Activated T-cell treated with anti-CD3 and anti-CD28 coated beads, Interleukin-2, amount 50 U/mL, for 72 hours (primary cell): Measurements from ENCODE around the gene ERN1. TPM values are rescaled to one million over a fixed set of nuclear protein-coding genes. Genes with fewer than 3 reads are reported as not detected.

Experiments
- ATAC-seq, 2 donors: fragments of 150-1000 bp; cut with Tn5 transposase; replicated peaks in 1 of 2; 2 replicates each; pipeline ENCODE4 v1.10.0; 2021; ENCODE audit warnings: moderate library complexity in 2 of 2, mild to moderate bottlenecking in 1 of 2
- DNase-seq, 2 donors: peaks; one replicate each; pipeline ENCODE4 v3.0.0; 2021 to 2022; ENCODE audit warnings: mixed read lengths in 1 of 2
- H3K27ac Mint-ChIP-seq: one replicate; pipeline ENCODE4 v1.8.0; 2022; ENCODE audit warnings: mild to moderate bottlenecking, moderate library complexity, mixed read lengths
- H3K27me3 Mint-ChIP-seq: one replicate; pipeline ENCODE4 v1.8.0; 2022; ENCODE audit warnings: low read depth, mixed read lengths
- H3K36me3 Mint-ChIP-seq, 2 donors: one replicate each; pipeline ENCODE4 v1.8.0; 2022; ENCODE audit warnings: mixed read lengths in 2 of 2, mild to moderate bottlenecking in 1 of 2; ENCODE audit not compliant: insufficient read depth in 2 of 2
- H3K4me1 Mint-ChIP-seq: one replicate; pipeline ENCODE4 v1.8.0; 2022; ENCODE audit warnings: low read depth, mixed read lengths
- H3K4me3 Mint-ChIP-seq, 2 donors: one replicate each; pipeline ENCODE4 v1.8.0; 2022; ENCODE audit warnings: mild to moderate bottlenecking in 2 of 2, mixed read lengths in 2 of 2, moderate library complexity in 2 of 2
- H3K9me3 Mint-ChIP-seq, 2 donors: one replicate each; pipeline ENCODE4 v1.8.0; 2022; ENCODE audit warnings: mixed read lengths in 2 of 2
- total RNA-seq, 2 donors: library from RNA; stranded (reverse); gene quantifications; one replicate each; pipeline ENCODE4 v1.2.3, GENCODE V29; 2022

Gene ERN1
- total RNA-seq, 2 donors from 2014 or later: 58.1 to 98.3 TPM

GRCh38 chr17:63998721-63999679, 130.9 kb downstream of the ERN1 start:
- H3K27me3 Mint-ChIP-seq: no peaks in the 10 kb centered on the region
- H3K36me3 Mint-ChIP-seq: peaks cover 0 to 2% of the 10 kb centered on the region in 2 donors
- peaks cover 24% of the 10 kb centered on the region for H3K4me1 Mint-ChIP-seq
- ATAC-seq (peak; percentile 27 to 42), DNase-seq (peak; percentile 23 to 32)
- H3K27ac Mint-ChIP-seq: no peak overlapping the region
- H3K9me3 Mint-ChIP-seq: no peaks in the 10 kb centered on the region
- peak overlapping the region; percentile 82 to 95 for H3K4me3 Mint-ChIP-seq

- Mint-ChIP-seq H3K9me3 (no peaks in the 10 kb centered on the region), H3K4me3 (peak within 1 kb of the TSS; percentile 82 to 95), H3K36me3 (no peaks in the 10 kb centered on the region), H3K27me3 (no peaks in the 10 kb centered on the region), H3K4me1 (peaks cover 30% of the 10 kb centered on the region), H3K27ac (peak within 1 kb of the TSS; percentile 66)
- ATAC-seq: peak; percentile 84 to 86
- peak; percentile 70 to 79 for DNase-seq
Observed at GRCh38 chr17:63998050-63998720, 131.8 kb downstream of the ERN1 start, which contains the start of gene PRR29. TSS of gene PRR29 (plus strand) at chr17:63998351. CDS start at chr17:63998365, 14 bp downstream.

GRCh38 chr17:63997341-63998048, 132.4 kb downstream of the ERN1 start:
- H3K27ac Mint-ChIP-seq: peak overlapping the region; percentile 66
- peak overlapping the region; percentile 82 to 95 for H3K4me3 Mint-ChIP-seq
- no peak for ATAC-seq
- peaks cover 5% of the 10 kb centered on the region for H3K27me3 Mint-ChIP-seq
- no peaks in the 10 kb centered on the region for H3K9me3 Mint-ChIP-seq
- peaks cover 34% of the 10 kb centered on the region for H3K4me1 Mint-ChIP-seq
- DNase-seq: no peak
- H3K36me3 Mint-ChIP-seq: no peaks in the 10 kb centered on the region

GRCh38 chr17:63996430-63997182, 133.3 kb downstream of the ERN1 start:
- no peaks in the 10 kb centered on the region for H3K36me3 Mint-ChIP-seq
- ATAC-seq (no peak), DNase-seq (no peak)
- H3K4me1 Mint-ChIP-seq: peaks cover 39% of the 10 kb centered on the region
- H3K4me3 Mint-ChIP-seq: no peak overlapping the region
- H3K27ac Mint-ChIP-seq: no peak overlapping the region
- H3K27me3 Mint-ChIP-seq: peaks cover 6% of the 10 kb centered on the region
- no peaks in the 10 kb centered on the region for H3K9me3 Mint-ChIP-seq

GRCh38 chr17:63995626-63996025, 134.3 kb downstream of the ERN1 start:
- no peaks in the 10 kb centered on the region for H3K36me3 Mint-ChIP-seq
- ATAC-seq (no peak), DNase-seq (no peak)
- no peak overlapping the region for H3K27ac Mint-ChIP-seq
- no peak overlapping the region for H3K4me3 Mint-ChIP-seq
- H3K9me3 Mint-ChIP-seq: no peaks in the 10 kb centered on the region
- H3K27me3 Mint-ChIP-seq: peaks cover 6% of the 10 kb centered on the region
- peaks cover 42% of the 10 kb centered on the region for H3K4me1 Mint-ChIP-seq

- Mint-ChIP-seq H3K27me3 (peaks cover 6% of the 10 kb centered on the region), H3K36me3 (no peaks in the 10 kb centered on the region), H3K4me3 (no peak overlapping the region), H3K9me3 (no peaks in the 10 kb centered on the region), H3K27ac (no peak overlapping the region), H3K4me1 (peaks cover 38% of the 10 kb centered on the region)
- no peak for DNase-seq
- no peak for ATAC-seq
Observed at GRCh38 chr17:63993368-63993985, 136.5 kb downstream of the ERN1 start.

- Mint-ChIP-seq H3K36me3 (no peaks in the 10 kb centered on the region), H3K4me3 (peak overlapping the region in 1 of 2 donors; percentile 82), H3K4me1 (peaks cover 27% of the 10 kb centered on the region), H3K27ac (no peak overlapping the region), H3K27me3 (peaks cover 6% of the 10 kb centered on the region), H3K9me3 (no peaks in the 10 kb centered on the region)
- DNase-seq (no peak), ATAC-seq (no peak)
Observed at GRCh38 chr17:63991611-63992010, 138.3 kb downstream of the ERN1 start.

- Mint-ChIP-seq H3K36me3 (no peaks in the 10 kb centered on the region), H3K27ac (no peak overlapping the region), H3K4me1 (peaks cover 40% of the 10 kb centered on the region), H3K9me3 (no peaks in the 10 kb centered on the region), H3K4me3 (no peak overlapping the region), H3K27me3 (peaks cover 6% of the 10 kb centered on the region)
- DNase-seq: no peak
- ATAC-seq: no peak
Observed at GRCh38 chr17:63989622-63990345, 140.2 kb downstream of the ERN1 start.

Other genes starting within 250 kb of the ERN1 start
- not detected for gene GH2, start 248.2 kb downstream of the ERN1 start, total RNA-seq
- gene CSH1, start 233.6 kb downstream of the ERN1 start, total RNA-seq: not detected
- gene CSHL1, start 218.9 kb downstream of the ERN1 start, total RNA-seq: not detected
- gene GH1, start 211.3 kb downstream of the ERN1 start, total RNA-seq: not detected
- 10 to 100 TPM; 24.8 to 31.0 TPM for gene CD79B, start 197.8 kb downstream of the ERN1 start, total RNA-seq
- 1 to 10 TPM in 1 of 2 donors, under 1 TPM in 1; 0.93 to 1.0 TPM for gene SCN4A, start 157.2 kb downstream of the ERN1 start, total RNA-seq
- gene PRR29, start 131.8 kb downstream of the ERN1 start, total RNA-seq: 1 to 10 TPM in 1 of 2 donors, under 1 TPM in 1; 0.96 to 1.1 TPM
- gene ICAM2, start 109.5 kb downstream of the ERN1 start, total RNA-seq: 10 to 100 TPM; 49.9 to 55.7 TPM
- 10 to 100 TPM; 10.5 to 15.7 TPM for gene TEX2, start 133.1 kb upstream of the ERN1 start, total RNA-seq